ENCODE measurements around the gene NR3C2.

GRCh38 chr4:148103597-148104355 lies 338.4 kb downstream of the NR3C2 start:
- TF ChIP-seq CTCF (conservative IDR thresholded peaks at IDR 0.05): no peak
- no peak for TF ChIP-seq EZH2 (IDR thresholded peaks at IDR 0.05; ENCODE audit: low read depth)

All from PC-9 (cell line).